Measurements from ENCODE around the gene FBLN2.

Gene FBLN2

DNA sequence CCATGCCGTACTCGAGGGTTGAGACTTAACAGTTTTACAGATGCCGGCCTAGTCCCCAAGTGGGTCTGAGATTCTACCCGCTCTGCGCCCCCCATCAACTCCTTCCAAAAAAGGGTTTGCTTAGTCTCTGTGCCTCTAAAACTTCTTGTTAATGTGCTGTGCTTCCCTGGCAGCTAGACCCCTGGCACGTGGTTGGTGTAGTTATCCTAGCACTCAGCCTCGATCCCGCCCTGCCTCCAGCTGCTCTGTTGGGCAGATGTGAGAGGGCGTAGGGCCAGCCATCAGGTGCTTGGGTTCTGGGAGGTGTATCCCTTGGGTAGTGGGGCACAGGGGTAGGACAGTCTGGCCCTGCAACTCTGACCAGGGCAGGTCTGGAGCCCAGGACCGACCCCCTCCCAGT is 79.5 kb downstream of the FBLN2 start:
- H3K4me1 ChIP-seq (ENCODE audit: control insufficient read depth, low read depth, low read length): no peaks in the 10 kb centered on the region
- no peak overlapping the region for H3K9ac ChIP-seq (ENCODE audit: low read length)
- H3K36me3 ChIP-seq (ENCODE audit: control insufficient read depth, low read depth, low read length): no peaks in the 10 kb centered on the region
- no peak overlapping the region for H3K4me3 ChIP-seq (ENCODE audit: low read length)
- no peaks in the 10 kb centered on the region for H3K9me3 ChIP-seq (ENCODE audit: control insufficient read depth, low read depth, low read length)
- H3K27ac ChIP-seq (ENCODE audit: low read length): no peak overlapping the region
- H3K27me3 ChIP-seq (ENCODE audit: control insufficient read depth, insufficient read depth, low read length): no peaks in the 10 kb centered on the region

DNA sequence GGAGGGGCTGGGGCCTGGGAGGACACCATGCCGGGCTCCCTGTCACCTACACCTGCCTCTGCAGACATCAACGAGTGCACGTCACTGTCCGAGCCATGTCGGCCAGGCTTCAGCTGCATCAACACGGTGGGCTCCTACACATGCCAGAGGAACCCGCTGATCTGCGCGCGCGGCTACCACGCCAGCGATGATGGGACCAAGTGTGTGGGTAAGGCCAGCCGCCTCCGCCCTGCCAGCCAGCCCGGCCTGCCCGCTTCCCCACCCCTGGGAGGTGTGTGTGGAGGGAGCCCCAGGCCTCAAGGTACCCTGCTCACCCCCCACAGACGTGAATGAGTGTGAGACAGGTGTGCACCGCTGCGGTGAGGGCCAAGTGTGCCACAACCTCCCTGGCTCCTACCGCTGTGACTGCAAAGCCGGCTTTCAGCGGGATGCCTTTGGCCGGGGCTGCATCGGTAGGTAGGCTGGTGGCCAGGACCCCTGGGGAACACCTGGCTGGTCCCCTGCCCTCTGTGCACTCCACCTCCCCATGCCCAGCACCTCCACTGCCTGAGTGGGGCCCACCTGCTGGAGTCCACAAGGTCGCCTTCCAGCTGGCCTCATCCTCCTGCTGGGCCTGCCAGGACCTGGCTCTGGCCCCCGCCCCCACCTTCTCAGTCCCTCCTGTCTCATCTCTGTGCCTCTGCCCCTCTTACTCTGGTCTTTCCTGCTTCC is 80.1 kb downstream of the FBLN2 start:
- Histone ChIP-seq H3K27me3 (ENCODE audit: control insufficient read depth, insufficient read depth, low read length) (no peaks in the 10 kb centered on the region), H3K9ac (ENCODE audit: low read length) (no peak overlapping the region), H3K36me3 (ENCODE audit: control insufficient read depth, low read depth, low read length) (no peaks in the 10 kb centered on the region), H3K27ac (ENCODE audit: low read length) (no peak overlapping the region), H3K9me3 (ENCODE audit: control insufficient read depth, low read depth, low read length) (no peaks in the 10 kb centered on the region), H3K4me3 (ENCODE audit: low read length) (no peak overlapping the region), H3K4me1 (ENCODE audit: control insufficient read depth, low read depth, low read length) (no peaks in the 10 kb centered on the region)

DNA sequence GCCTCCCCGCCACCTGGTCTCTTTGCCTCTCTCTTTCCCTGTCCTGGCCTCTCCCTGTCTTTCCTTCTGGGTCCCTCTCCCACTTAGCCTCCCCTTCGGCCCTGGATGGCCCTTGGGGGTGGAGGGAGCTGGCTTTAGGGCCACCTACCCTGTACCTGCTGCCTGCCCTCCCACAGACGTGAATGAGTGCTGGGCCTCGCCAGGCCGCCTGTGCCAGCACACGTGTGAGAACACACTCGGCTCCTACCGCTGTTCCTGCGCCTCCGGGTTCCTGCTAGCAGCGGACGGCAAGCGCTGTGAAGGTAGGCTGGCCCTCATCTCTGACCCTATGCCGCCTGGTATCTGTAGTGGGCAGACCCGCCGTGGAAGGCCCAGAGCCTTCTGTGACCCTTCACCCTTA is 80.7 kb downstream of the FBLN2 start:
- Histone ChIP-seq H3K36me3 (ENCODE audit: control insufficient read depth, low read depth, low read length) (no peaks in the 10 kb centered on the region), H3K4me3 (ENCODE audit: low read length) (no peak overlapping the region), H3K27ac (ENCODE audit: low read length) (no peak overlapping the region), H3K9ac (ENCODE audit: low read length) (no peak overlapping the region), H3K27me3 (ENCODE audit: control insufficient read depth, insufficient read depth, low read length) (no peaks in the 10 kb centered on the region), H3K4me1 (ENCODE audit: control insufficient read depth, low read depth, low read length) (no peaks in the 10 kb centered on the region), H3K9me3 (ENCODE audit: control insufficient read depth, low read depth, low read length) (no peaks in the 10 kb centered on the region)

DNA sequence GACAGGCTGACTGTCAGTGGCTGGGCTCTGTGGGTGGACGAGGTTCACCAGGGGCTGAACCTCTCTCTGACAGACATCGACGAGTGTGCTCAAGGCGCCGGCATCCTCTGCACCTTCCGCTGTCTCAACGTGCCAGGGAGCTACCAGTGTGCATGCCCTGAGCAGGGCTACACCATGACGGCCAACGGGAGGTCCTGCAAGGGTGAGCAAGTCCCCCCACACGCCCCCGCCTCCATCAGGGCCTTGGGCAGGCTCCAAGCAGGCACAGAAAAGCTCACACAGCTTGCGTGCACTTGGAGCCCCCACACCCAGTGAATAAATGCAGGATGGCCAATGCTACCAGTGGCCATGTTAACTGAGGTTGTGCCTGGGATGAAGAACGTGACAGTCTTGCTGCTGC is 82.3 kb downstream of the FBLN2 start:
- Histone ChIP-seq H3K4me1 (ENCODE audit: control insufficient read depth, low read depth, low read length) (no peaks in the 10 kb centered on the region), H3K9ac (ENCODE audit: low read length) (no peak overlapping the region), H3K9me3 (ENCODE audit: control insufficient read depth, low read depth, low read length) (no peaks in the 10 kb centered on the region), H3K36me3 (ENCODE audit: control insufficient read depth, low read depth, low read length) (no peaks in the 10 kb centered on the region), H3K27ac (ENCODE audit: low read length) (no peak overlapping the region), H3K27me3 (ENCODE audit: control insufficient read depth, insufficient read depth, low read length) (no peaks in the 10 kb centered on the region), H3K4me3 (ENCODE audit: low read length) (no peak overlapping the region)

DNA sequence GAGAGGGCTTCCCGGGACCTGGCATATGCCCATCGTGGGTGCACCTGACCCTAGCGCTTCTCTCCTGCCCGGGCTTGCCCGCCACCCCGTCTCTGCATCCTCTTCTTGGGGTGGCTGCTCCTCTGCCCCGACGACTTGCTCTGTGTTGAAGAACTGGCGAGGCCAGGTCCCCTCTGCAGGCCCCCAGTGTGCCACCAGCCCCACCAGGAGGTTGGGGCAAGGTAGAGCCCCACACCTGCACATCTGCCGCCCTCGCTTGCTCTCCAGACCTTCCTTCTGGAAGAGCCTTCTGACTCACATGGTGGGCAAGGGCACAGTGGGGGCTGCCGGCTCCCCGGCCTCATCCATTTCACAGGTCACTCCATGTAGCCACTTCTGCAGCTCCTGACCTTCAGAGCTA is 84.3 kb downstream of the FBLN2 start:
- Histone ChIP-seq H3K4me3 (ENCODE audit: low read length) (no peak overlapping the region), H3K27ac (ENCODE audit: low read length) (no peak overlapping the region), H3K4me1 (ENCODE audit: control insufficient read depth, low read depth, low read length) (no peaks in the 10 kb centered on the region), H3K27me3 (ENCODE audit: control insufficient read depth, insufficient read depth, low read length) (no peaks in the 10 kb centered on the region), H3K9ac (ENCODE audit: low read length) (no peak overlapping the region), H3K36me3 (ENCODE audit: control insufficient read depth, low read depth, low read length) (no peaks in the 10 kb centered on the region), H3K9me3 (ENCODE audit: control insufficient read depth, low read depth, low read length) (no peaks in the 10 kb centered on the region)

DNA sequence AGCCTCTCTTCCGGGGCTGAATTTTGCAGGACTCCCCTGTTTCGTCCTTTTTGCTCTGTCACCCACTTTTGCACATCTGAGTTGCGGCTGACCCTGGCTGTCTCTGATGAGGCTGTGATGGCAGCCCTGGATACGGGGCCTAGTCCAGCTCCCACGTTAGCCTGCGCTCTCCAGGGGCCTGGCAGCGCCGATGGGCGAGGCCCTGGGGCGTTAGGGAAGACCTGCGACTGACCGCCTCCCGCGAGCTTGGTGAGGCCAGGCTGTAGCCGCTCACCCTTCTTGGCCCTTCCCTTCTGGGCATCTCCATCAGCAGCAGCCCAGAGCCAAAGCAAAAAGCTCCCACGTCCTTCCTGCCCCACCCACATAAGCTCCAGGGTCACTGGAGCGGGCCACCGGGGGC is 85.2 kb downstream of the FBLN2 start:
- Histone ChIP-seq H3K36me3 (ENCODE audit: control insufficient read depth, low read depth, low read length) (no peaks in the 10 kb centered on the region), H3K9me3 (ENCODE audit: control insufficient read depth, low read depth, low read length) (no peaks in the 10 kb centered on the region), H3K27me3 (ENCODE audit: control insufficient read depth, insufficient read depth, low read length) (no peaks in the 10 kb centered on the region), H3K9ac (ENCODE audit: low read length) (no peak overlapping the region), H3K27ac (ENCODE audit: low read length) (no peak overlapping the region), H3K4me1 (ENCODE audit: control insufficient read depth, low read depth, low read length) (no peaks in the 10 kb centered on the region), H3K4me3 (ENCODE audit: low read length) (no peak overlapping the region)

DNA sequence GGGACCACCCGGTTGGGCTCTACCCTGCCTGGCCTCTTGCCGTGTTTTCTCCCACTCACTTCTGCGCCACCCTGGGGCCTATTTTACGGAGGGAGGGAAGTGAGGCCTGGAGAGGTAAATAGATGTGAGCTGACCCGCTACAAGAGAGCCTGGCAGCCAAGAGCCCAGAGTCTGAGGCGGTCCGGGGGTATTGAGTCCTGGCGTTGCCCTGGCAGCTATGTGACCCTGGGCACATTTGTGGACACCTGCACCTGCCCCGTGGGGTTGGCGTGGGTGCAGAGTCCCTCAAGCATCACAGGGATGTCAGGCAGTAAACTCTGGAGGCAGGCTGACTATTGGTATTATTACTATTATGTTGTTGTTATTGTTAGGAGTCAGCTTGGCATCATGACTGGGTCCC is 85.7 kb downstream of the FBLN2 start:
- H3K4me1 ChIP-seq (ENCODE audit: control insufficient read depth, low read depth, low read length): no peaks in the 10 kb centered on the region
- no peaks in the 10 kb centered on the region for H3K27me3 ChIP-seq (ENCODE audit: control insufficient read depth, insufficient read depth, low read length)
- H3K4me3 ChIP-seq (ENCODE audit: low read length): no peak overlapping the region
- H3K27ac ChIP-seq (ENCODE audit: low read length): no peak overlapping the region
- H3K36me3 ChIP-seq (ENCODE audit: control insufficient read depth, low read depth, low read length): no peaks in the 10 kb centered on the region
- no peaks in the 10 kb centered on the region for H3K9me3 ChIP-seq (ENCODE audit: control insufficient read depth, low read depth, low read length)
- H3K9ac ChIP-seq (ENCODE audit: low read length): no peak overlapping the region

DNA sequence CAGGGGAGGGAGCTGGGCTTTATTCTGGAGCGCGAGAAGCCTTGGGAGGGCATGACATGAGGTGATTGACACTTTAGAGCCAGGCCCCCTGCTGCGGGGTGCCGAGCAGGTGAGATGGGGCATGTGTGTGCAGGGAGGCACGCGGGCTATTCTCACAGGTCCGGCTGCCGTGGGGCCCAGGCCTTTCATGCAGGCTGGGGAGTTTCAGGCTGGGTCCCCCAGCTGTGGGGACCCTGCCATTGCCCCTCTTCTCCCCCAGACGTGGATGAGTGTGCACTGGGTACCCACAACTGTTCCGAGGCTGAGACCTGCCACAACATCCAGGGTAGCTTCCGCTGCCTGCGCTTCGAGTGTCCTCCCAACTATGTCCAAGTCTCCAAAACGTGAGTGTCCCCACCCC is 87.3 kb downstream of the FBLN2 start:
- no peaks in the 10 kb centered on the region for H3K36me3 ChIP-seq (ENCODE audit: control insufficient read depth, low read depth, low read length)
- H3K27ac ChIP-seq (ENCODE audit: low read length): no peak overlapping the region
- H3K4me3 ChIP-seq (ENCODE audit: low read length): no peak overlapping the region
- H3K27me3 ChIP-seq (ENCODE audit: control insufficient read depth, insufficient read depth, low read length): no peaks in the 10 kb centered on the region
- no peaks in the 10 kb centered on the region for H3K9me3 ChIP-seq (ENCODE audit: control insufficient read depth, low read depth, low read length)
- no peaks in the 10 kb centered on the region for H3K4me1 ChIP-seq (ENCODE audit: control insufficient read depth, low read depth, low read length)
- no peak overlapping the region for H3K9ac ChIP-seq (ENCODE audit: low read length)

DNA sequence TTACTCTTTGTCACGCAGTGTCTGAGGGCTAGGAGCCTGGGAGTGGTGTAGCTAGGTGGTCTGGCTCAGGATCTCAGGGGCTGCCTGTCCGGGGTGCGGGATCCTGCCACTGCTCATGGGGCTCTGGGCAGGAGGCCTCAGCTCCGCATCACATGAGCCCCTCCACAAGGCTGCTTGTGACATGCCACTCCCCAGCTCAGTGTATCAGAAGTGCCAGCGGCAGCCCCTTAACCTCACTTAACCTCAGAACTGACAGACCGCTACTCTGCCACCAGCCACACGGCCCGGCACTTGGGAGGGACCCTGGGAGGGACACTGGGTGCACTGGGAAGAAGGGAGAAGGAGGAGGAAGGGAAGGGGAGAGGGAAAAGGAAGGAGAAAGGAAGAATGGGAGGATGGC is 87.9 kb downstream of the FBLN2 start:
- no peak overlapping the region for H3K27ac ChIP-seq (ENCODE audit: low read length)
- no peak overlapping the region for H3K4me3 ChIP-seq (ENCODE audit: low read length)
- no peaks in the 10 kb centered on the region for H3K4me1 ChIP-seq (ENCODE audit: control insufficient read depth, low read depth, low read length)
- no peaks in the 10 kb centered on the region for H3K9me3 ChIP-seq (ENCODE audit: control insufficient read depth, low read depth, low read length)
- H3K36me3 ChIP-seq (ENCODE audit: control insufficient read depth, low read depth, low read length): no peaks in the 10 kb centered on the region
- H3K9ac ChIP-seq (ENCODE audit: low read length): no peak overlapping the region
- no peaks in the 10 kb centered on the region for H3K27me3 ChIP-seq (ENCODE audit: control insufficient read depth, insufficient read depth, low read length)

DNA sequence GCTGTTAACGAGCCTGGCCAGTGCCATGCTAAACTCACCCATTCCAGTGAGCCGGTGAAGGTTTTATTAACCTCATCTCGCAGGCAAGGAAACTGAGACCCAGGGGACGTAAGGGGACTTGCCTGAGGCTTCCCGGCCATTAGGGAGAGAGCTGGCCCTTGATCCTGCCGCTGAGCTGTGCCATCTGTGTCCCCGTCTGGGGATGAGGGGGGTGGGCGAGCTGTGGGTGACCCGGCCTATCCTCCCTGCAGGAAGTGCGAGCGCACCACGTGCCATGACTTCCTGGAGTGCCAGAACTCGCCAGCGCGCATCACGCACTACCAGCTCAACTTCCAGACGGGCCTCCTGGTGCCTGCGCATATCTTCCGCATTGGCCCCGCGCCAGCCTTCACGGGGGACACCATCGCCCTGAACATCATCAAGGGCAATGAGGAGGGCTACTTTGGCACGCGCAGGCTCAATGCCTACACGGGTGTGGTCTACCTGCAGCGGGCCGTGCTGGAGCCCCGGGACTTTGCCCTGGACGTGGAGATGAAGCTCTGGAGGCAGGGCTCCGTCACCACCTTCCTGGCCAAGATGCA is 88.5 kb downstream of the FBLN2 start:
- no peaks in the 10 kb centered on the region for H3K36me3 ChIP-seq (ENCODE audit: control insufficient read depth, low read depth, low read length)
- H3K4me1 ChIP-seq (ENCODE audit: control insufficient read depth, low read depth, low read length): no peaks in the 10 kb centered on the region
- H3K27ac ChIP-seq (ENCODE audit: low read length): no peak overlapping the region
- H3K9ac ChIP-seq (ENCODE audit: low read length): no peak overlapping the region
- no peak overlapping the region for H3K4me3 ChIP-seq (ENCODE audit: low read length)
- no peaks in the 10 kb centered on the region for H3K9me3 ChIP-seq (ENCODE audit: control insufficient read depth, low read depth, low read length)
- H3K27me3 ChIP-seq (ENCODE audit: control insufficient read depth, insufficient read depth, low read length): no peaks in the 10 kb centered on the region

DNA sequence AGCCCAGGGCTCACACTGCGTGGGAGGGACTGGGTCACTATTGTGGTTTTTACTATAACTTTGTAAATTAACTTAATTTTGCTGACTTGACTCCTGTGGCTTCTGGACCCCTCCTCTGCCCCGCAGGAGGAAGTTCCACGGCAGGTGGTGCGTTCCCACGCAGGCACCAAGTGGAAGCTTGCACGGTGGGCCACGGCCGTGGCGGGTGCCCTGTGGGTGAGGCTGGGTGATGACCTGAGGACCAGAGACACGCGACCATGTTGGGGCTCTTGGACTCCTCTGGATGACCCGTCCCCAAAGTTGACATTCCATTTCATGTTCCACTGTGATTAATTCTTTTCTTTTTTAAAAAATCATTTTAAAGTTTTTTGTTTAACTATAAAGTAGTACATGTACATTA is 89.0 kb downstream of the FBLN2 start:
- H3K9ac ChIP-seq (ENCODE audit: low read length): no peak overlapping the region
- H3K9me3 ChIP-seq (ENCODE audit: control insufficient read depth, low read depth, low read length): no peaks in the 10 kb centered on the region
- H3K36me3 ChIP-seq (ENCODE audit: control insufficient read depth, low read depth, low read length): no peaks in the 10 kb centered on the region
- no peak overlapping the region for H3K4me3 ChIP-seq (ENCODE audit: low read length)
- H3K27ac ChIP-seq (ENCODE audit: low read length): no peak overlapping the region
- H3K4me1 ChIP-seq (ENCODE audit: control insufficient read depth, low read depth, low read length): no peaks in the 10 kb centered on the region
- no peaks in the 10 kb centered on the region for H3K27me3 ChIP-seq (ENCODE audit: control insufficient read depth, insufficient read depth, low read length)

DNA sequence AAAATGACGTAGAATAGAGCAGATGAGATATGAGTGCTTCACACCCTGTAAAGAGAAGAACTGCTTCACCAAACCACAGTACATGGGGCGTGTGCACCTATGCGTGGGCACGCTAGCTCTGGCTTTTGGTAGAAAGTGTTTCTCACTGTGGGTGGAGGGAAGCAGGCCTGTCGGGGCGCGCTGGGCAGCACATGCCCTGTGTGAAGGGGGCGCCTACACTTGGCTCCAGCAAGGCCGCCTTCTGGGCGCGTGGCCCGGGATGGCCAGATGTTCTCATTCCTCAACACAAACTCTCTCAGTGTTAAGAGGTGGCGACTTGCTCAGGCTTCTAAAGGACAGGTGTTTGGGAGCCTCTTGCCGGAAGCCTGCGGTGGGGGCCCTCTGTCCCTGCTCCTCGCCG is 90.0 kb downstream of the FBLN2 start:
- Histone ChIP-seq H3K9ac (ENCODE audit: low read length) (no peak overlapping the region), H3K4me1 (ENCODE audit: control insufficient read depth, low read depth, low read length) (no peaks in the 10 kb centered on the region), H3K36me3 (ENCODE audit: control insufficient read depth, low read depth, low read length) (no peaks in the 10 kb centered on the region), H3K9me3 (ENCODE audit: control insufficient read depth, low read depth, low read length) (no peaks in the 10 kb centered on the region), H3K27ac (ENCODE audit: low read length) (no peak overlapping the region), H3K4me3 (ENCODE audit: low read length) (no peak overlapping the region), H3K27me3 (ENCODE audit: control insufficient read depth, insufficient read depth, low read length) (no peaks in the 10 kb centered on the region)
